K562 (cell line): ENCODE results near the gene LRP2BP. TPM values are rescaled to one million over a fixed set of nuclear protein-coding genes. Genes with fewer than 3 reads are reported as not detected.

Experiments
- ATAC-seq: fragments of 200-7000 bp; cut with Tn5 transposase; 3 replicates; pipeline ENCODE4 v1.9.1; 2020; ENCODE audit warnings: moderate library complexity
- BruUV-seq: library from RNA; stranded (reverse); fragments of 400-500 nt; replicated peaks from 2 replicates; lab custom pipeline; 2021; lab: Mats Ljungman, UMichigan
- CTCF ChIA-PET: fragments of 300-600 bp; formaldehyde crosslinking; extraction: SDS; loops from one replicate; lab custom pipeline; 2021; ENCODE audit warnings: low intra/inter-chr PET ratio; lab: Yijun Ruan, JAX
- POLR2A ChIA-PET: fragments of 300-600, 350-650 bp; sonication (Branson Sonifier 250); formaldehyde crosslinking; extraction: SDS; loops from one replicate; lab custom pipeline; 2021; ENCODE audit warnings: antibody characterized with exemption, inconsistent platforms; lab: Yijun Ruan, JAX
- DNase-seq, 4 experiments: peaks; one replicate each; pipeline versions ENCODE4 v3.0.0 to v3.0.0-alpha.2; 2011 to 2018; ENCODE audit warnings: low spot score in 3 of 4, mixed read lengths in 3 of 4; ENCODE audit errors: extremely low read depth in 1 of 4
- FAIRE-seq: peaks from 2 replicates; lab custom pipeline; 2011; peaks lifted over from hg19 to GRCh38; lab: Jason Lieb, UNC
- H2AFZ ChIP-seq: 2 replicates; pipeline ENCODE4 v1.6.0; 2011; ENCODE audit warnings: low read depth, low read length, control low read depth, inconsistent platforms
- H3K27ac ChIP-seq: fragments of 200-600 bp; 3 replicates; pipeline ENCODE4 v1.8.0; 2011; ENCODE audit warnings: low read depth, mild to moderate bottlenecking, control low read depth, inconsistent platforms, low read length, moderate library complexity, mixed read lengths; ENCODE audit errors: extremely low read depth
- H3K27me3 ChIP-seq, 2 experiments: fragments of 300-600 bp in 1 of 2; 2 replicates in 1 of 2; 3 replicates in 1 of 2; pipeline versions ENCODE4 v1.6.0 to v1.8.0; 2011; ENCODE audit warnings: inconsistent platforms in 2 of 2, low read length in 2 of 2, mild to moderate bottlenecking in 1 of 2, mixed read lengths in 1 of 2, moderate library complexity in 1 of 2; ENCODE audit not compliant: control insufficient read depth in 2 of 2, insufficient read depth in 2 of 2
- H3K36me3 ChIP-seq: fragments of 300-600 bp; 3 replicates; pipeline ENCODE4 v1.8.0; 2011; ENCODE audit warnings: mild to moderate bottlenecking, low read length, inconsistent platforms; ENCODE audit not compliant: control insufficient read depth, insufficient read depth
- H3K4me1 ChIP-seq, 2 experiments: fragments of 200-600 bp in 1 of 2; replicated peaks in 1 of 2; 2 replicates in 1 of 2; 3 replicates in 1 of 2; pipeline versions ENCODE4 v1.5.1 to v1.8.0; 2011; ENCODE audit warnings: inconsistent platforms in 2 of 2, low read length in 2 of 2, mild to moderate bottlenecking in 1 of 2, mixed read lengths in 1 of 2, moderate library complexity in 1 of 2; ENCODE audit not compliant: control insufficient read depth in 2 of 2, insufficient read depth in 2 of 2
- H3K4me2 ChIP-seq: 2 replicates; pipeline ENCODE4 v1.6.1; 2011; ENCODE audit warnings: low read length, control low read depth, inconsistent platforms, mixed read lengths; ENCODE audit not compliant: insufficient read depth
- H3K4me3 ChIP-seq: fragments of 200-600 bp; sonication (generic), shearing (Covaris generic); 2 replicates; pipeline ENCODE4 v1.5.1; 2016; ENCODE audit warnings: control low read depth, inconsistent platforms
- H3K79me2 ChIP-seq: fragments of 200-600 bp; 3 replicates; pipeline ENCODE4 v1.8.0; 2011; ENCODE audit warnings: low read length, inconsistent platforms; ENCODE audit not compliant: control insufficient read depth, insufficient read depth
- H3K9ac ChIP-seq, 2 experiments: 2 replicates each; pipeline versions ENCODE4 v1.6.0 to v1.6.1; 2011; ENCODE audit warnings: low read depth in 2 of 2, low read length in 2 of 2, control low read depth in 1 of 2, inconsistent platforms in 1 of 2, mild to moderate bottlenecking in 1 of 2, mixed read lengths in 1 of 2; ENCODE audit not compliant: insufficient read depth in 1 of 2
- H3K9me1 ChIP-seq: one replicate; pipeline ENCODE4 v1.6.0; 2011; ENCODE audit warnings: inconsistent platforms, mild to moderate bottlenecking, low read length, moderate library complexity; ENCODE audit not compliant: control insufficient read depth, insufficient read depth
- H3K9me3 ChIP-seq: replicated peaks from 2 replicates; pipeline ENCODE4 v1.5.1; 2011; ENCODE audit warnings: low read depth, low read length, inconsistent platforms; ENCODE audit not compliant: control insufficient read depth, insufficient read depth
- H4K20me1 ChIP-seq: replicated peaks from 2 replicates; pipeline ENCODE4 v1.6.1; 2011; ENCODE audit warnings: low read length, inconsistent platforms, mixed read lengths; ENCODE audit not compliant: control insufficient read depth, insufficient read depth
- MEIS2 ChIP-seq: fragments of 450-650 bp; IDR thresholded peaks from 2 replicates; pipeline ENCODE4 v1.6.1; 2014; ENCODE audit warnings: mild to moderate bottlenecking; ENCODE audit not compliant: partially characterized antibody
- PML ChIP-seq: IDR thresholded peaks from 2 replicates; pipeline ENCODE4 v1.6.1; 2012; ENCODE audit warnings: low read length, inconsistent platforms
- PTRF ChIP-seq: fragments of 450-650 bp; IDR thresholded peaks from 2 replicates; pipeline ENCODE4 v1.6.1; 2016; ENCODE audit warnings: mild to moderate bottlenecking, missing genetic modification characterization, missing compliant biosample characterization
- RBM25 ChIP-seq: fragments of 200-400 bp; formaldehyde crosslinking; IDR thresholded peaks from 2 replicates; pipeline ENCODE4 v1.6.1; 2018; ENCODE audit warnings: low read length, low read depth, moderate library complexity; ENCODE audit not compliant: severe bottlenecking
- SMARCE1 ChIP-seq: fragments of 450-650 bp; IDR thresholded peaks from 2 replicates; pipeline ENCODE4 v1.7.1; 2016; ENCODE audit warnings: mild to moderate bottlenecking
- SP2 ChIP-seq: IDR thresholded peaks from 2 replicates; pipeline ENCODE4 v1.6.1; 2011; ENCODE audit warnings: mild to moderate bottlenecking, low read depth, low read length, moderate library complexity; ENCODE audit not compliant: poor library complexity, severe bottlenecking; ENCODE audit errors: extremely low read depth
- ZNF445 ChIP-seq: fragments of 250-450 bp; sonication (Bioruptor Pico); IDR thresholded peaks from 2 replicates; pipeline ENCODE4 v1.4.0; 2020; ENCODE audit warnings: low read depth, mild to moderate bottlenecking, moderate library complexity
- ZNF76 ChIP-seq: fragments of 250-450 bp; sonication (Bioruptor Pico); IDR thresholded peaks from 2 replicates; pipeline ENCODE4 v1.4.0; 2020; ENCODE audit warnings: mild to moderate bottlenecking, moderate library complexity, borderline replicate concordance
- WGBS: fragments of 100-300 bp; shearing (Covaris generic); methylation state at CpG from one replicate; pipeline ENCODE4 v1.1.6; 2016; ENCODE audit warnings: low coverage, mixed read lengths; ENCODE audit not compliant: insufficient coverage; ENCODE audit errors: missing lambda C conversion rate; 5-methylcytosine and 5-hydroxymethylcytosine counted together
- in situ Hi-C: fragments of 300-500 bp; cut with MboI; formaldehyde crosslinking; loops from 4 replicates; pipeline ENCODE4 v1.15.0; 2018; ENCODE audit warnings: inconsistent platforms, mixed read lengths
- intact Hi-C: fragments of 100-400 bp; cut with micrococcal nuclease; formaldehyde crosslinking; loops from 2 replicates; pipeline ENCODE4 v1.14.2; 2022
- polyA plus RNA-seq, 8 experiments: library from polyadenylated mRNA; depleted of rRNA in 4 of 8; stranded (reverse) in 5 of 8; unstranded in 3 of 8; fragments of >200 nt; fragmentation: Nextera tagmentation in 2 of 8; fragmentation: Illumina TruSeq in 1 of 8; extraction: Ambion mirVana in 2 of 8; extraction: Trizol in 1 of 8; gene quantifications; 2 replicates each; pipeline versions ENCODE4 v1.2.1 to v1.2.3, GENCODE V29; 2011 to 2014; ENCODE audit warnings: inconsistent platforms in 1 of 8, missing spikeins in 1 of 8
- total RNA-seq, 7 experiments: library from RNA; depleted of rRNA in 6 of 7; stranded (reverse); fragments of >200 nt in 6 of 7; fragmentation: Illumina TruSeq in 2 of 7; extraction: Trizol in 2 of 7; gene quantifications; 2 replicates each; pipeline versions ENCODE4 v1.2.1 to v1.2.3, GENCODE V29; 2011 to 2021; ENCODE audit warnings: low replicate concordance in 1 of 7
- TF ChIP-seq, protein P1 (sequence below): sonication (generic); formaldehyde crosslinking; IDR thresholded peaks from 2 replicates; pipeline ENCODE4 v1.8.0; 2022; ENCODE audit warnings: mild to moderate bottlenecking, missing genetic modification reagents
- TF ChIP-seq, protein P2 (sequence below), 2 experiments: fragments of 150-350 bp in 1 of 2; IDR thresholded peaks; 2 replicates each; pipeline ENCODE4 v1.6.1; 2012 to 2016; ENCODE audit warnings: low read depth in 2 of 2, low read length in 2 of 2, mild to moderate bottlenecking in 1 of 2, moderate library complexity in 1 of 2

The LRP2BP gene
- total and polyA plus RNA-seq, 9 of the 15 experiments (the other 6 are each of a cell fraction or from before 2014, with no cell fraction given): 0.42 to 2.1 (median 0.62) TPM

DNA sequence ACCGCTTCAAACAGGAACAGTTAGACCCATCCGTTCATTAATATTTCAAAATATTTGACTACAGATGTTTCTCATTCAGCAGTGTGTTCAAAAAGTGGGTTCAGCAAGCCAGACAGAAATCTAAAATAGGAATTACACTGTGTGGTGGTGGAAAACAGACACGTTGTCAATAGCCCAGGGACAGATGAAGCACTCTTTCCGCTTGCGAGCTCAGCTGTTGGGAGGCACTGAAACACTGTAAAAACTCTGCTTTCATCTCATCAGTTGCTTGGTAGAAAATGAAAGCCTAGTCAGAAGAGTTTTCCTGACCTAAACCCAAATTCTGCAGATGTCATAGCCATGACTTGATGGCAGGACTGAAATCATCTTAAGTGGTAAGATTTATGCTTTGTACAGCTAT is 38.5 kb downstream of the LRP2BP start:
- Histone ChIP-seq H3K4me2 (peak overlapping the region; percentile 47), H2AFZ (peak overlapping the region; percentile 47), H3K27me3 (no peaks in the 10 kb centered on the region), H3K4me3 (no peak overlapping the region), H3K4me1 (peaks cover 13 to 37% of the 10 kb centered on the region in 2 experiments), H3K27ac (peak overlapping the region; percentile 58; the same call in 2 of the 3 replicates), H4K20me1 (no peaks in the 10 kb centered on the region), H3K9me3 (no peaks in the 10 kb centered on the region), H3K9ac (peak overlapping the region in 1 of 2 experiments; percentile 21; a peak in 2 of 4 replicates), H3K36me3 (peaks cover 2% of the 10 kb centered on the region; the same call in 1 of the 3 replicates), H3K9me1 (no peaks in the 10 kb centered on the region), H3K79me2 (no peaks in the 10 kb centered on the region)
- 63% methylated on average over 5 of the region's 5 CpGs for WGBS
- DNase-seq (no peak), ATAC-seq (peak; percentile 47), FAIRE-seq (peak; percentile 11)
- intact Hi-C loops: no loop called here
- ChIA-PET CTCF (no interaction called here), POLR2A (no interaction called here)
- TF ChIP-seq SP2: no peak
- TF ChIP-seq PTRF (tag): no peak
- peak; percentile 7; the same call in 1 of the 2 replicates for TF ChIP-seq PML
- peak; percentile 61 for TF ChIP-seq MEIS2
- TF ChIP-seq, protein P1, sequence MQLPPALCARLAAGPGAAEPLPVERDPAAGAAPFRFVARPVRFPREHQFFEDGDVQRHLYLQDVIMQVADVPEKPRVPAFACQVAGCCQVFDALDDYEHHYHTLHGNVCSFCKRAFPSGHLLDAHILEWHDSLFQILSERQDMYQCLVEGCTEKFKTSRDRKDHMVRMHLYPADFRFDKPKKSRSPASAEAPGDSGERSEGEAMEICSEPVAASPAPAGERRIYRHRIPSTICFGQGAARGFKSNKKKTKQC (CRISPR knock-in tag): no peak
- BruUV-seq: no TSS peak
- in situ Hi-C loops: no loop called here

DNA sequence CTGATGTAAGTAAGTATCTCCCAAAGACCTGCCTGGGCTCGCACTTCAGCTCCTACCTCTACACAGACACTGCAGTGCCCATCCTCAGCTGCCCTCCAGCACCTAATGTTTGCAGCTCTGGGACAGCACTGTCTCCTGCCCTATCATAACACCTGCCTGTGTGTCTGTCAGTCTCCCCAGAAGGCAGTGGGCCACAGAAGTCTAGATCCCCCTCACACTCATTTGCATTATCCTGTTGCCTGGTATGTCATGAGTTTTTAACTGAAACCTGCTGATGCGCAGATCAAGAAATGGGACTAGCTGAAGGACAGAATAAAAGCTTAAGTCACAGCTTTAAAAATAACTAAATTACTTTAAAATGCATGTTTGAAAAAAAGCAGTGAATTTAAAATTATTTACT is 43.0 kb downstream of the LRP2BP start:
- Histone ChIP-seq H3K9me3 (no peaks in the 10 kb centered on the region), H3K27me3 (no peaks in the 10 kb centered on the region), H3K9me1 (no peaks in the 10 kb centered on the region), H3K79me2 (no peaks in the 10 kb centered on the region), H3K27ac (no peak overlapping the region), H3K36me3 (peaks cover 2% of the 10 kb centered on the region; the same call in 1 of the 3 replicates), H3K4me3 (no peak overlapping the region), H4K20me1 (no peaks in the 10 kb centered on the region), H3K9ac (no peak overlapping the region), H3K4me1 (peaks cover 5 to 10% of the 10 kb centered on the region in 2 experiments), H3K4me2 (no peak overlapping the region), H2AFZ (no peak overlapping the region)
- CTCF ChIA-PET: no interaction called here
- WGBS: 78% methylated on average over 2 of the region's 2 CpGs
- FAIRE-seq (no peak), ATAC-seq (no peak), DNase-seq (no peak)
- TF ChIP-seq, protein P2, sequence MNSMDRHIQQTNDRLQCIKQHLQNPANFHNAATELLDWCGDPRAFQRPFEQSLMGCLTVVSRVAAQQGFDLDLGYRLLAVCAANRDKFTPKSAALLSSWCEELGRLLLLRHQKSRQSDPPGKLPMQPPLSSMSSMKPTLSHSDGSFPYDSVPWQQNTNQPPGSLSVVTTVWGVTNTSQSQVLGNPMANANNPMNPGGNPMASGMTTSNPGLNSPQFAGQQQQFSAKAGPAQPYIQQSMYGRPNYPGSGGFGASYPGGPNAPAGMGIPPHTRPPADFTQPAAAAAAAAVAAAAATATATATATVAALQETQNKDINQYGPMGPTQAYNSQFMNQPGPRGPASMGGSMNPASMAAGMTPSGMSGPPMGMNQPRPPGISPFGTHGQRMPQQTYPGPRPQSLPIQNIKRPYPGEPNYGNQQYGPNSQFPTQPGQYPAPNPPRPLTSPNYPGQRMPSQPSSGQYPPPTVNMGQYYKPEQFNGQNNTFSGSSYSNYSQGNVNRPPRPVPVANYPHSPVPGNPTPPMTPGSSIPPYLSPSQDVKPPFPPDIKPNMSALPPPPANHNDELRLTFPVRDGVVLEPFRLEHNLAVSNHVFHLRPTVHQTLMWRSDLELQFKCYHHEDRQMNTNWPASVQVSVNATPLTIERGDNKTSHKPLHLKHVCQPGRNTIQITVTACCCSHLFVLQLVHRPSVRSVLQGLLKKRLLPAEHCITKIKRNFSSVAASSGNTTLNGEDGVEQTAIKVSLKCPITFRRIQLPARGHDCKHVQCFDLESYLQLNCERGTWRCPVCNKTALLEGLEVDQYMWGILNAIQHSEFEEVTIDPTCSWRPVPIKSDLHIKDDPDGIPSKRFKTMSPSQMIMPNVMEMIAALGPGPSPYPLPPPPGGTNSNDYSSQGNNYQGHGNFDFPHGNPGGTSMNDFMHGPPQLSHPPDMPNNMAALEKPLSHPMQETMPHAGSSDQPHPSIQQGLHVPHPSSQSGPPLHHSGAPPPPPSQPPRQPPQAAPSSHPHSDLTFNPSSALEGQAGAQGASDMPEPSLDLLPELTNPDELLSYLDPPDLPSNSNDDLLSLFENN (IDR thresholded peaks at IDR 0.05; ENCODE audit: low read depth in 2 of 2, low read length in 2 of 2): no peak
- TF ChIP-seq ZNF445 (CRISPR knock-in tag) (no peak), SMARCE1 (no peak), RBM25 (no peak), ZNF76 (no peak)
- BruUV-seq: no TSS peak
- in situ Hi-C loops: no loop called here
- POLR2A ChIA-PET: no interaction called here
- intact Hi-C loops: no loop called here
